SK-N-SH (cell line): ENCODE data around the gene HMGXB3. TPM values are rescaled to one million over a fixed set of nuclear protein-coding genes. Genes with fewer than 3 reads are reported as not detected.

Experiments
- CTCF ChIA-PET: fragments of 300-600, 350-600 bp; formaldehyde crosslinking; extraction: SDS; loops from one replicate; lab custom pipeline; 2021; lab: Yijun Ruan, JAX
- POLR2A ChIA-PET: fragments of 350-600 bp; sonication (Branson Sonifier 250); formaldehyde crosslinking; extraction: SDS; loops from one replicate; lab custom pipeline; 2020; ENCODE audit warnings: antibody characterized with exemption, inconsistent platforms; lab: Yijun Ruan, JAX
- DNase-seq: peaks from one replicate; pipeline ENCODE4 v3.0.0; 2012
- H2AFZ ChIP-seq: fragments of 200-600 bp; sonication (generic); 2 replicates; pipeline ENCODE4 v1.8.1; 2016; ENCODE audit warnings: antibody characterized with exemption, mild to moderate bottlenecking, low read depth
- H3F3A ChIP-seq: fragments of 200-600 bp; sonication (generic); replicated peaks from 2 replicates; pipeline ENCODE3; 2016; ENCODE audit warnings: antibody characterized with exemption, mild to moderate bottlenecking; ENCODE audit not compliant: insufficient read depth
- H3K27ac ChIP-seq, 2 experiments: fragments of 200-500 bp in 1 of 2; fragments of 200-600 bp in 1 of 2; sonication (Bioruptor generic) in 1 of 2; sonication (generic), shearing (Covaris generic) in 1 of 2; 2 replicates each; pipeline versions ENCODE4 v1.5.1 to v1.6.1; 2014 to 2016; ENCODE audit warnings: low read depth in 2 of 2, inconsistent platforms in 1 of 2, low read length in 1 of 2, mild to moderate bottlenecking in 1 of 2, mixed read lengths in 1 of 2
- H3K27me3 ChIP-seq: fragments of 200-600 bp; sonication (generic), shearing (Covaris generic); 2 replicates; pipeline ENCODE4 v1.6.1; 2016; ENCODE audit warnings: mixed run types; ENCODE audit not compliant: insufficient read depth
- H3K36me3 ChIP-seq, 2 experiments: fragments of 200-500 bp in 1 of 2; fragments of 200-600 bp in 1 of 2; sonication (Bioruptor generic) in 1 of 2; sonication (generic) in 1 of 2; replicated peaks in 1 of 2; 2 replicates each; pipeline versions ENCODE3 to v1.5.1; 2014 to 2016; ENCODE audit warnings: low read length in 1 of 2, mild to moderate bottlenecking in 1 of 2; ENCODE audit not compliant: insufficient read depth in 2 of 2, control insufficient read depth in 1 of 2
- H3K4me1 ChIP-seq, 2 experiments: fragments of 200-500 bp in 1 of 2; fragments of 200-600 bp in 1 of 2; sonication (Bioruptor generic) in 1 of 2; sonication (generic), shearing (Covaris generic) in 1 of 2; 2 replicates each; pipeline versions ENCODE4 v1.5.1 to v1.6.1; 2014 to 2016; ENCODE audit warnings: low read depth in 1 of 2, low read length in 1 of 2, mixed run types in 1 of 2; ENCODE audit not compliant: insufficient read depth in 2 of 2, control insufficient read depth in 1 of 2
- H3K4me2 ChIP-seq: fragments of 200-600 bp; sonication (generic), shearing (Covaris generic); 2 replicates; pipeline ENCODE4 v1.6.1; 2017; ENCODE audit warnings: mixed run types
- H3K4me3 ChIP-seq, 2 experiments: fragments of 200-500 bp in 1 of 2; fragments of 200-600 bp in 1 of 2; sonication (Bioruptor generic) in 1 of 2; sonication (generic), shearing (Covaris generic) in 1 of 2; 2 replicates each; pipeline versions ENCODE4 v1.5.1 to v1.8.1; 2014 to 2016; ENCODE audit warnings: low read depth in 2 of 2, inconsistent platforms in 1 of 2, low read length in 1 of 2, mild to moderate bottlenecking in 1 of 2, mixed read lengths in 1 of 2, moderate library complexity in 1 of 2
- H3K79me2 ChIP-seq: fragments of 200-600 bp; sonication (generic); 2 replicates; pipeline ENCODE4 v1.8.1; 2017; ENCODE audit warnings: mild to moderate bottlenecking; ENCODE audit not compliant: insufficient read depth
- H3K9ac ChIP-seq: fragments of 200-600 bp; sonication (generic); 2 replicates; pipeline ENCODE4 v1.6.1; 2017; ENCODE audit warnings: mixed run types
- H3K9me2 ChIP-seq: fragments of 200-600 bp; sonication (generic); 2 replicates; pipeline ENCODE4 v1.6.1; 2017; ENCODE audit warnings: mixed run types
- H3K9me3 ChIP-seq: fragments of 200-600 bp; sonication (generic); 2 replicates; pipeline ENCODE4 v1.6.1; 2017; ENCODE audit warnings: mixed run types, mild to moderate bottlenecking, moderate library complexity
- H4K20me1 ChIP-seq: fragments of 200-600 bp; sonication (generic); 2 replicates; pipeline ENCODE4 v1.6.1; 2017; ENCODE audit warnings: mild to moderate bottlenecking, mixed run types; ENCODE audit not compliant: insufficient read depth
- CHD2 ChIP-seq: fragments of 150-350 bp; IDR thresholded peaks from 2 replicates; pipeline ENCODE4 v1.6.1; 2018; ENCODE audit warnings: low read length; ENCODE audit not compliant: partially characterized antibody
- ELF1 ChIP-seq: IDR thresholded peaks from 2 replicates; pipeline ENCODE4 v1.4.0; 2012
- EP300 ChIP-seq, 2 experiments: IDR thresholded peaks; 2 replicates each; pipeline versions ENCODE4 v1.4.0 to v1.6.1; 2012; ENCODE audit warnings: borderline replicate concordance in 1 of 2, low read depth in 1 of 2, low read length in 1 of 2
- FOSL2 ChIP-seq: IDR thresholded peaks from 2 replicates; pipeline ENCODE4 v1.4.0; 2012; ENCODE audit warnings: low read depth, mild to moderate bottlenecking, moderate library complexity, borderline replicate concordance
- FOXJ3 ChIP-seq: sonication (generic); formaldehyde crosslinking; IDR thresholded peaks from 2 replicates; pipeline ENCODE4 v1.5.1; 2020; ENCODE audit warnings: mild to moderate bottlenecking, missing genetic modification reagents
- FOXM1 ChIP-seq: IDR thresholded peaks from 2 replicates; pipeline ENCODE4 v1.4.0; 2012; ENCODE audit warnings: low read depth, mild to moderate bottlenecking
- GABPA ChIP-seq: IDR thresholded peaks from 2 replicates; pipeline ENCODE4 v1.4.0; 2012; ENCODE audit warnings: low read depth, mild to moderate bottlenecking
- JUND ChIP-seq: IDR thresholded peaks from 2 replicates; pipeline ENCODE4 v1.4.0; 2012
- MXI1 ChIP-seq: IDR thresholded peaks from 2 replicates; pipeline ENCODE4 v1.6.1; 2012; ENCODE audit warnings: mild to moderate bottlenecking, low read depth, low read length, improper control_type of control experiment
- NFIC ChIP-seq: IDR thresholded peaks from 2 replicates; pipeline ENCODE4 v1.4.0; 2012; ENCODE audit warnings: borderline replicate concordance
- NRF1 ChIP-seq: IDR thresholded peaks from 2 replicates; pipeline ENCODE4 v1.6.1; 2012; ENCODE audit warnings: low read depth, mild to moderate bottlenecking, low read length
- PBX3 ChIP-seq: IDR thresholded peaks from 2 replicates; pipeline ENCODE4; 2012
- POLR2AphosphoS5 ChIP-seq: IDR thresholded peaks from 2 replicates; pipeline ENCODE4 v1.6.1; 2012; ENCODE audit warnings: low read depth, low read length
- RCOR1 ChIP-seq: fragments of 150-350 bp; IDR thresholded peaks from 2 replicates; pipeline ENCODE4 v1.6.1; 2017; ENCODE audit warnings: antibody characterized with exemption, low read length
- REST ChIP-seq: IDR thresholded peaks from 2 replicates; pipeline ENCODE4 v1.6.1; 2012; ENCODE audit warnings: mild to moderate bottlenecking, low read depth, low read length, moderate library complexity
- RFX5 ChIP-seq: IDR thresholded peaks from 2 replicates; pipeline ENCODE4 v1.6.1; 2012; ENCODE audit warnings: mild to moderate bottlenecking, improper control_type of control experiment, low read length
- RXRA ChIP-seq: IDR thresholded peaks from 2 replicates; pipeline ENCODE4 v1.4.0; 2012; ENCODE audit warnings: low read depth, mild to moderate bottlenecking, borderline replicate concordance
- SMC3 ChIP-seq: IDR thresholded peaks from 2 replicates; pipeline ENCODE4 v1.6.1; 2012; ENCODE audit warnings: low read depth, low read length, improper control_type of control experiment
- TEAD4 ChIP-seq: IDR thresholded peaks from 2 replicates; pipeline ENCODE4 v1.4.0; 2012; ENCODE audit warnings: mild to moderate bottlenecking, borderline replicate concordance; ENCODE audit not compliant: insufficient read depth
- USF1 ChIP-seq: IDR thresholded peaks from 2 replicates; pipeline ENCODE4 v1.4.0; 2012; ENCODE audit warnings: low read depth, borderline replicate concordance
- USF2 ChIP-seq: fragments of 150-350 bp; IDR thresholded peaks from 2 replicates; pipeline ENCODE4 v1.6.1; 2017; ENCODE audit warnings: antibody characterized with exemption, low read length, low read depth, borderline replicate concordance
- YY1 ChIP-seq: IDR thresholded peaks from 2 replicates; pipeline ENCODE4 v1.4.0; 2012; ENCODE audit warnings: low read depth, mild to moderate bottlenecking
- ZBTB33 ChIP-seq: IDR thresholded peaks from 2 replicates; pipeline ENCODE4 v1.4.0; 2012; ENCODE audit warnings: low read depth, borderline replicate concordance
- WGBS: methylation state at CpG from one replicate; pipeline ENCODE4 v1.1.6; 2017; ENCODE audit warnings: low lambda C conversion rate; 5-methylcytosine and 5-hydroxymethylcytosine counted together
- polyA plus RNA-seq, 3 experiments: library from polyadenylated mRNA; depleted of rRNA; stranded (reverse); fragments of >200 nt; gene quantifications; 2 replicates each; pipeline ENCODE4 v1.2.3, GENCODE V29; 2012

Gene HMGXB3
- polyA plus RNA-seq, 1 of the 3 experiments (the other 2 are of a cell fraction) = 28.8 TPM

GRCh38 chr5:149995385-149996204 lies 4.9 kb upstream of the HMGXB3 start:
- peak; percentile 27 for DNase-seq
- no peaks in the 10 kb centered on the region for H3K27me3 ChIP-seq
- H3K27ac ChIP-seq = peak overlapping the region in 1 of 2 experiments; percentile 25; a peak in 1 of 4 replicates
- H3K79me2 ChIP-seq = peaks cover 12% of the 10 kb centered on the region; the same call in 1 of the 2 replicates
- no peak overlapping the region for H3K4me3 ChIP-seq
- H3K36me3 ChIP-seq = peaks cover 5 to 23% of the 10 kb centered on the region in 2 experiments
- WGBS = 86% methylated on average over 12 of the region's 14 CpGs
- H2AFZ ChIP-seq = no peak overlapping the region
- no peaks in the 10 kb centered on the region for H3K9me3 ChIP-seq
- H4K20me1 ChIP-seq = no peaks in the 10 kb centered on the region
- ChIA-PET CTCF (interaction anchor here (1.5 to 8.8 kb wide), 4 partner anchors 36 to 355 kb away, joined by 5 to 506 read pairs (median 6); no protein-coding TSS in a partner anchor), POLR2A (no interaction called here)
- peaks cover 24% of the 10 kb centered on the region for H3F3A ChIP-seq
- H3K4me1 ChIP-seq = peaks cover 13 to 20% of the 10 kb centered on the region in 2 experiments; a peak in 2 of 4 replicates
- H3K9ac ChIP-seq = no peak overlapping the region
- H3K4me2 ChIP-seq = no peak overlapping the region
- no peaks in the 10 kb centered on the region for H3K9me2 ChIP-seq
- TF ChIP-seq TEAD4 (no peak), MXI1 (peak; percentile 26; the same call in 1 of the 2 replicates), FOXJ3 (CRISPR knock-in tag) (no peak), REST (no peak), USF1 (no peak), RCOR1 (peak; percentile 68), NRF1 (no peak), PBX3 (no peak), NFIC (no peak), RXRA (no peak), JUND (no peak), USF2 (no peak), FOXM1 (no peak), YY1 (no peak), CHD2 (no peak), POLR2AphosphoS5 (no peak), ELF1 (no peak), ZBTB33 (no peak), SMC3 (no peak), RFX5 (no peak), GABPA (no peak), EP300 (IDR thresholded peaks at IDR 0.05; ENCODE audit: borderline replicate concordance in 1 of 2, low read depth in 1 of 2, low read length in 1 of 2) (peak in 1 of 2 experiments; percentile 45; a peak in 1 of 4 replicates), FOSL2 (no peak)
